NOMO-1 treated with DMSO at 0.1 percent for 48 hours (cell line): ENCODE results near the gene SLC25A4.

Experiments
- DNase-seq: peaks from one replicate; lab custom pipeline; 2025; ENCODE audit not compliant: unreplicated experiment; lab: John Stamatoyannopoulos, UW

Gene SLC25A4

GRCh38 chr4:185119927-185120630 is 23.0 kb upstream of the SLC25A4 start:
- no peak for DNase-seq

- DNase-seq = no peak
Observed at GRCh38 chr4:185120631-185120946, 22.5 kb upstream of the SLC25A4 start.

- no peak for DNase-seq
Observed at GRCh38 chr4:185122681-185123345, 20.3 kb upstream of the SLC25A4 start.

- no peak for DNase-seq
Observed at GRCh38 chr4:185124006-185124405, 19.1 kb upstream of the SLC25A4 start.

GRCh38 chr4:185127021-185127925 is 15.8 kb upstream of the SLC25A4 start:
- DNase-seq = no peak

GRCh38 chr4:185128272-185129119 is 14.6 kb upstream of the SLC25A4 start:
- DNase-seq = no peak

- DNase-seq = peak; percentile 36
Observed at GRCh38 chr4:185134307-185134869, 8.7 kb upstream of the SLC25A4 start.

- no peak for DNase-seq
Observed at GRCh38 chr4:185137233-185137925, 5.7 kb upstream of the SLC25A4 start.

GRCh38 chr4:185138161-185138560 is 4.9 kb upstream of the SLC25A4 start:
- DNase-seq = no peak

GRCh38 chr4:185139736-185140135 is 3.3 kb upstream of the SLC25A4 start:
- no peak for DNase-seq

- no peak for DNase-seq
Observed at GRCh38 chr4:185141777-185142176, 1.3 kb upstream of the SLC25A4 start.

GRCh38 chr4:185142564-185142911 is 528 bp upstream of the SLC25A4 start:
- DNase-seq = peak; percentile 28

GRCh38 chr4:185143601-185143969 is 519 bp downstream of the SLC25A4 start:
- DNase-seq = no peak

- no peak for DNase-seq
Observed at GRCh38 chr4:185144601-185145240, 1.7 kb downstream of the SLC25A4 start.

GRCh38 chr4:185145572-185145971 is 2.5 kb downstream of the SLC25A4 start:
- no peak for DNase-seq

GRCh38 chr4:185149392-185149791 is 6.3 kb downstream of the SLC25A4 start:
- no peak for DNase-seq

GRCh38 chr4:185151296-185151695 is 8.2 kb downstream of the SLC25A4 start:
- no peak for DNase-seq

- DNase-seq = peak; percentile 42
Observed at GRCh38 chr4:185165605-185166063, 22.6 kb downstream of the SLC25A4 start.

- DNase-seq = no peak
Observed at GRCh38 chr4:185167234-185167633, 24.2 kb downstream of the SLC25A4 start.
